SK-N-SH treated with all-trans-retinoic acid at 6 μM for 48 hours (cell line): ENCODE results near the gene SLC2A6.

Experiments
- ARNTL ChIP-seq: fragments of 450-650 bp; formaldehyde crosslinking; IDR thresholded peaks from 2 replicates; pipeline ENCODE4 v1.5.0; 2020; ENCODE audit warnings: low read depth, mild to moderate bottlenecking, moderate library complexity, borderline replicate concordance
- CREB5 ChIP-seq: fragments of 250-450 bp; sonication (Bioruptor Pico); IDR thresholded peaks from 2 replicates; pipeline ENCODE4 v1.5.1; 2020; ENCODE audit warnings: low read depth, mild to moderate bottlenecking, moderate library complexity
- CSDC2 ChIP-seq: fragments of 250-450 bp; sonication (Bioruptor Pico); IDR thresholded peaks from 2 replicates; pipeline ENCODE4 v1.5.0; 2020; ENCODE audit warnings: mild to moderate bottlenecking, moderate library complexity
- GLIS3 ChIP-seq: fragments of 250-450 bp; sonication (Bioruptor Pico); IDR thresholded peaks from 2 replicates; pipeline ENCODE4 v1.5.0; 2020; ENCODE audit warnings: mild to moderate bottlenecking, moderate library complexity
- ISL1 ChIP-seq: fragments of 250-450 bp; sonication (Bioruptor Pico); IDR thresholded peaks from 2 replicates; pipeline ENCODE4 v2.1.2; 2022; ENCODE audit warnings: mild to moderate bottlenecking, moderate library complexity
- PATZ1 ChIP-seq: fragments of 250-450 bp; sonication (Bioruptor Pico); IDR thresholded peaks from 2 replicates; pipeline ENCODE4 v1.8.0; 2020; ENCODE audit warnings: mild to moderate bottlenecking, moderate library complexity, borderline replicate concordance
- PPARA ChIP-seq: fragments of 250-450 bp; sonication (Bioruptor Pico); IDR thresholded peaks from 2 replicates; pipeline ENCODE4 v1.5.0; 2020; ENCODE audit warnings: mild to moderate bottlenecking, borderline replicate concordance
- RARB ChIP-seq: fragments of 250-450 bp; sonication (Bioruptor Pico); IDR thresholded peaks from 2 replicates; pipeline ENCODE4 v1.8.0; 2021; ENCODE audit warnings: mild to moderate bottlenecking, moderate library complexity
- TCF4 ChIP-seq: fragments of 250-450 bp; sonication (Bioruptor Pico); IDR thresholded peaks from 2 replicates; pipeline ENCODE4 v1.8.0; 2021; ENCODE audit warnings: mild to moderate bottlenecking, moderate library complexity, borderline replicate concordance
- TOX ChIP-seq: fragments of 250-450 bp; sonication (Bioruptor Pico); IDR thresholded peaks from 2 replicates; pipeline ENCODE4 v1.8.0; 2021; ENCODE audit warnings: mild to moderate bottlenecking, moderate library complexity, borderline replicate concordance
- ZNF70 ChIP-seq: fragments of 450-650 bp; formaldehyde crosslinking; IDR thresholded peaks from 2 replicates; pipeline ENCODE4 v1.5.0; 2020; ENCODE audit warnings: mild to moderate bottlenecking, moderate library complexity
- ZNF8 ChIP-seq: fragments of 450-650 bp; formaldehyde crosslinking; IDR thresholded peaks from 2 replicates; pipeline ENCODE4 v1.5.0; 2020; ENCODE audit warnings: mild to moderate bottlenecking, moderate library complexity

GRCh38 chr9:133468374-133468773, 10.5 kb downstream of the SLC2A6 start:
- no peak for TF ChIP-seq PPARA (CRISPR knock-in tag)
- no peak for TF ChIP-seq PATZ1
- no peak for TF ChIP-seq GLIS3 (CRISPR knock-in tag)
- TF ChIP-seq ARNTL (CRISPR knock-in tag): no peak
- no peak for TF ChIP-seq ZNF8
- TF ChIP-seq CREB5 (CRISPR knock-in tag): no peak
- TF ChIP-seq CSDC2: no peak
- no peak for TF ChIP-seq TCF4 (CRISPR knock-in tag)
- TF ChIP-seq RARB (CRISPR knock-in tag): no peak
- TF ChIP-seq ZNF70 (CRISPR knock-in tag): no peak
- TF ChIP-seq ISL1 (CRISPR knock-in tag): no peak
- TF ChIP-seq TOX: no peak
